NCI-H1417 (cell line): ENCODE data around the gene CNTNAP3.
"Not testable (repeated sequence)": the region's sequence is repeated elsewhere in the genome, so short reads cannot be mapped to it uniquely, and the experiment has no call there.

Experiments used
- DNase-seq, 3 experiments: peaks; one replicate each; lab custom pipeline; 2025; lab: John Stamatoyannopoulos, UW

Gene CNTNAP3

GRCh38 chr9:39067683-39068082 lies 220.3 kb downstream of the CNTNAP3 start:
- DNase-seq, result not testable (repeated sequence)

GRCh38 chr9:39062966-39063365 lies 225.0 kb downstream of the CNTNAP3 start:
- DNase-seq, result not testable (repeated sequence)

GRCh38 chr9:39054453-39054852 lies 233.5 kb downstream of the CNTNAP3 start:
- not testable (repeated sequence) for DNase-seq

- DNase-seq, result not testable (repeated sequence)
Measured at GRCh38 chr9:39046833-39047232, 241.1 kb downstream of the CNTNAP3 start.

- not testable (repeated sequence) for DNase-seq
Measured at GRCh38 chr9:39042352-39042803, 245.6 kb downstream of the CNTNAP3 start.

GRCh38 chr9:39041774-39042173 lies 246.2 kb downstream of the CNTNAP3 start:
- DNase-seq, result not testable (repeated sequence)

- not testable (repeated sequence) for DNase-seq
Measured at GRCh38 chr9:39039148-39039547, 248.8 kb downstream of the CNTNAP3 start.

GRCh38 chr9:39038221-39038620 lies 249.7 kb downstream of the CNTNAP3 start:
- not testable (repeated sequence) for DNase-seq

GRCh38 chr9:39033849-39034248 lies 254.1 kb downstream of the CNTNAP3 start:
- DNase-seq, result not testable (repeated sequence)

GRCh38 chr9:39030204-39031019 lies 257.6 kb downstream of the CNTNAP3 start:
- not testable (repeated sequence) for DNase-seq

- not testable (repeated sequence) for DNase-seq
Measured at GRCh38 chr9:39028855-39029254, 259.1 kb downstream of the CNTNAP3 start.

- DNase-seq, result not testable (repeated sequence)
Measured at GRCh38 chr9:39028168-39028567, 259.8 kb downstream of the CNTNAP3 start.

- DNase-seq, result not testable (repeated sequence)
Measured at GRCh38 chr9:39025911-39026588, 261.9 kb downstream of the CNTNAP3 start.
